Cardiac muscle cell (in vitro differentiated cells and primary cell): Measurements from ENCODE around the gene SMIM29. TPM values are rescaled to one million over a fixed set of nuclear protein-coding genes. Genes with fewer than 3 reads are reported as not detected.
A peak's percentile ranks its signal among the peaks of the same experiment; 100 is the strongest.

Experiments used
- DNase-seq, 2 donors: peaks; one replicate each; pipeline versions ENCODE4 v3.0.0 to v3.0.0-alpha.2; 2010 to 2017; ENCODE audit warnings: low read depth in 1 of 2, low spot score in 1 of 2
- H3K27ac ChIP-seq: fragments of 200-600 bp; sonication (generic); 2 replicates; pipeline ENCODE4 v1.5.1; 2016
- H3K27me3 ChIP-seq: fragments of 200-600 bp; sonication (generic); 2 replicates; pipeline ENCODE4 v1.6.0; 2016; ENCODE audit warnings: control low read depth
- H3K36me3 ChIP-seq: fragments of 200-600 bp; sonication (generic); 2 replicates; pipeline ENCODE4 v1.5.1; 2016; ENCODE audit warnings: control low read depth
- H3K4me1 ChIP-seq: fragments of 200-600 bp; sonication (generic); 2 replicates; pipeline ENCODE4 v1.8.1; 2017; ENCODE audit warnings: low read depth, mild to moderate bottlenecking, mixed run types
- H3K4me3 ChIP-seq: fragments of 200-600 bp; sonication (generic); 2 replicates; pipeline ENCODE4 v1.5.1; 2016; ENCODE audit warnings: mild to moderate bottlenecking
- H3K9me3 ChIP-seq: fragments of 200-600 bp; sonication (generic); 2 replicates; pipeline ENCODE4 v1.5.1; 2017; ENCODE audit warnings: low read depth, mild to moderate bottlenecking, control low read depth
- polyA plus RNA-seq: library from polyadenylated mRNA; unstranded; fragments of >200 nt; fragmentation: Nextera tagmentation; extraction: Ambion mirVana; gene quantifications from 2 replicates; pipeline ENCODE4 v1.2.1, GENCODE V29; 2016
- total RNA-seq: library from RNA; depleted of rRNA; stranded (reverse); fragments of >200 nt; gene quantifications from 2 replicates; pipeline ENCODE4 v1.2.3, GENCODE V29; 2016
- TF ChIP-seq, protein P1 (sequence below): IDR thresholded peaks from 2 replicates; pipeline ENCODE4 v1.5.1; 2012; ENCODE audit warnings: low read depth, mild to moderate bottlenecking, low read length

The SMIM29 gene
- total and polyA plus RNA-seq, 2 experiments from 2014 or later: 13.4 to 14.7 TPM

DNA sequence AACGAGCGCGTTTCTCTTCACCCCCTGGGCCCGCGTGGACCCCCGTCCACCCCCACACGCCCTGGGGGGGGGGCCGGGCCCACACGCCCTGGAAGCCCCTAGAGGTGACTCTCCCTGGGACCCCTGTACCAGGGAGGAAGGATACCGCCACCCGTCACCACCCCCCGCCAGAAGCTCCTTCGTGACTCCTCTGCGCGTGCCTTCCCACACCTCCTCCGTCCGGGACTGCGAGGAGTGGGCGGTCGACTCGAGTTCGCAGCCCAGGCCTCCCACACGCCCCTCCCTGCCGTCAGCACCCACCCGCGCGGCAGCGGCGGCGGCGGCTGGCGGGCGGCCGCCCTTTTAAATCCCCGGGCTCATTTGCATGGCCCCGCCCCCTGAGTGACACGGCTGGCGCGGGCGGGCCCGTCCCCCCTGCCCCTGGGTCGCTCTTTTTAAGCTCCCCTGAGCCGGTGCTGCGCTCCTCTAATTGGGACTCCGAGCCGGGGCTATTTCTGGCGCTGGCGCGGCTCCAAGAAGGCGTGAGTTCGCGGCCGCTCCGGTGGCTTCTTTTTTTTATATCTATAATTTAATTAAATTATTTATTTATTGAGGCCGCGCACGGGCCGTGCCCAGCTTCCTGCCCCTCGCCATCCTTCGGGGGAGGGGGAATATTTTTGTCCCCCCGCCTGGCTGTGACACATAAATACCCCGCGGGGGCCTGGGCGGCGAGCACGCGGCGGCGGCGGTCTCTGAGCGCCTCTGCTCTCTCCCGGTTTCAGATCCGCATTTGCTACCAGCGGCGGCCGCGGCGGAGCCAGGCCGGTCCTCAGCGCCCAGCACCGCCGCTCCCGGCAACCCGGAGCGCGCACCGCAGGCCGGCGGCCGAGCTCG lies 12.1 kb downstream of the SMIM29 start, which contains the start of gene HMGA1:
TSS of gene HMGA1 (plus strand) at position 431 of the 873 bp plus-strand sequence. CDS start 3,908 bp downstream, outside the sequence.
- Histone ChIP-seq H3K4me3 (peak within 1 kb of the TSS; percentile 99), H3K27me3 (no peaks in the 10 kb centered on the region), H3K27ac (peak within 1 kb of the TSS; percentile 95), H3K36me3 (peaks cover 13% of the 10 kb centered on the region), H3K4me1 (peaks cover 36% of the 10 kb centered on the region), H3K9me3 (no peaks in the 10 kb centered on the region)
- peak; percentile 89 to 99 for DNase-seq
- TF ChIP-seq, protein P1, sequence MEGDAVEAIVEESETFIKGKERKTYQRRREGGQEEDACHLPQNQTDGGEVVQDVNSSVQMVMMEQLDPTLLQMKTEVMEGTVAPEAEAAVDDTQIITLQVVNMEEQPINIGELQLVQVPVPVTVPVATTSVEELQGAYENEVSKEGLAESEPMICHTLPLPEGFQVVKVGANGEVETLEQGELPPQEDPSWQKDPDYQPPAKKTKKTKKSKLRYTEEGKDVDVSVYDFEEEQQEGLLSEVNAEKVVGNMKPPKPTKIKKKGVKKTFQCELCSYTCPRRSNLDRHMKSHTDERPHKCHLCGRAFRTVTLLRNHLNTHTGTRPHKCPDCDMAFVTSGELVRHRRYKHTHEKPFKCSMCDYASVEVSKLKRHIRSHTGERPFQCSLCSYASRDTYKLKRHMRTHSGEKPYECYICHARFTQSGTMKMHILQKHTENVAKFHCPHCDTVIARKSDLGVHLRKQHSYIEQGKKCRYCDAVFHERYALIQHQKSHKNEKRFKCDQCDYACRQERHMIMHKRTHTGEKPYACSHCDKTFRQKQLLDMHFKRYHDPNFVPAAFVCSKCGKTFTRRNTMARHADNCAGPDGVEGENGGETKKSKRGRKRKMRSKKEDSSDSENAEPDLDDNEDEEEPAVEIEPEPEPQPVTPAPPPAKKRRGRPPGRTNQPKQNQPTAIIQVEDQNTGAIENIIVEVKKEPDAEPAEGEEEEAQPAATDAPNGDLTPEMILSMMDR: no peak

DNA sequence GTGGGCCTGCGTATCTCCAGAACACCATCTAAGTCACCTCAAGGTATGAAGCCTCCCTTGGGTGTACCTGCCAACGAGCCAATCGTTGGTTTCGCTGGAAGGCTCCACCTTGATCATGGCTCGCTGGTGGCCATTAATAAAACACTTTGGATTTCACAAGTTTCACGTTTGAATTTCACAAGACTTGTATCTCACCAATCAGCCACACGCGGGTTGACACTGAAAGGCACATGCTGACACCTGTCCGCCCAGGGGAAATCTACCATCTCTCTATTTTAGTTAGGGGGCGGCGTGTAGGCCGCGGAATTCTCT lies 12.7 kb downstream of the SMIM29 start:
- Histone ChIP-seq H3K27me3 (no peaks in the 10 kb centered on the region), H3K4me1 (peaks cover 36% of the 10 kb centered on the region), H3K36me3 (peaks cover 7% of the 10 kb centered on the region), H3K4me3 (peak overlapping the region; percentile 94), H3K27ac (peak overlapping the region; percentile 95), H3K9me3 (no peaks in the 10 kb centered on the region)
- TF ChIP-seq, protein P1: no peak
- DNase-seq: peak; percentile 39 to 45

DNA sequence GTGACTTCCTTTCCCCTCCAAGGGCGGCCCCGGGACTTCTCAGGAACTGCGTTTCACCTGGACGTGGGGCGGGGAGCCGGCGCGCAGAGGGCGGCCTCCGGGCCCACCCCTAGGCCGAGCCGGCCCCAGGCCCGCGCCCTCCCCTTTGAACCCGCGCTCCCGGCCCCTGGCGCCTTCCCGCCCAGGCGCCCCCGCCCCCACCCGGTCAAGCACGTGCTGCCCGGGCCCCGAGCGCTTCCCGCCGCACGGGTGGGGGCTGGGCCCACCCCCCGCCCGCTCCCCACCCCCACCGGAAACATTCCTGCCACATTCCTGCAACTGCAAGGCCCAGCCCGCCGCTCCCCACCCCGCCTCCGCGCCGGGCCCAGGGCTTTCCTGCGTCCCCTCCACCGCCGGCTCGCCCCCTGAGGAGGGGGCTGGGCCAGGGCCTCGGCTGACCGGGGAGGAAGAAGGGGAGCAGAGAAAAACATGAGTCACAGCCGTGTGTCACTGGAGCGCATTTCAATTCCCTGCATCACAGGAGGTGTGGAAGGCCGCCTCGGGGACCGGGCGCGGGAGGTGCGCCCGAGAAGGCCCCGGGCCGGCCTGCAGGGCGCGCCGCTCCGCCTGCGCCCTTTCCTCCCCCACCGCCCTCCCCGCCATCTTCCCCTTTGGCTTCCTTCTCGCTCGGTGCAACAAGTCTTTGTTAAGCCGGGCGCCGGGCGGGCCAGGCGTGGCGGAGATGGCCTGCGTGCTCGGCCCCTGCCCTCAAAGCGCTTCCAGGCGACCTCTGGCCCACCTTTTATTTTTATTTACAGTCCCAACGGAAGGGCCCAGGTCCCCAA lies 13.3 kb downstream of the SMIM29 start:
- Histone ChIP-seq H3K27me3 (no peaks in the 10 kb centered on the region), H3K4me3 (peak overlapping the region; percentile 94), H3K36me3 (peaks cover 1% of the 10 kb centered on the region), H3K9me3 (no peaks in the 10 kb centered on the region), H3K4me1 (peaks cover 36% of the 10 kb centered on the region), H3K27ac (peak overlapping the region; percentile 95)
- peak; percentile 80 to 93 for DNase-seq
- TF ChIP-seq, protein P1: no peak

DNA sequence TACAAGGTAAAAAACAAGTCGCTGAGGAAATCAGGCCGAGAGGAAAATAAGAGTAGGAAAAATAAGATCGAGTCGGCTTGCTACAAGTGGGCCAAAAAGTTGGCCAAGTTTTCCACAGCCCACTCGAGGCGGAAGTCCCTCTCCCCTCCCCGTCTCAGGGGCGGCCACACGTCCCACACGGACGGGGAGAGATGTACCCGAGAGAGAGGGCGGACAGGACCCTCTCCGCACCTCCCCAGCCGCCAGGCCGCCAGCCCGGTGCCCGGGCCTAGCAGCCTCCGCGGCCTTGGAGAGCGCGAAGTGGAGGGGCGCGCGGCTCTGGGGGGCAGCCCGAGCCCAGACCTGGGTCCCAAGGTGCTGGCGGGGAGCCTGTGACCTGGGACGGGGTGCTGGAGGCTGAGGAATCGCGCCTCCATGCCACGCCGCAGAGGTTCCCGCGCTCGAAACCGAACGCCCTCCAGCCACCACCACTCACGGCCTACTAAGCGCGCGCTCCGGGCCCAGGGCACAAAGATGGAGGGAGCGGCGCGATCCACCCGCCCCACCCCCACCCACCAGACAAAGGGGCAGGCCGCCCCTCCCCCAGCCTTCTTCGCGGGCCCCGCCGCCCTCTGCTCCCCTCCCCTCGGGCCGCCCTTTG lies 14.0 kb downstream of the SMIM29 start:
- H3K4me3 ChIP-seq: no peak overlapping the region
- no peak for DNase-seq
- H3K36me3 ChIP-seq: no peaks in the 10 kb centered on the region
- H3K9me3 ChIP-seq: no peaks in the 10 kb centered on the region
- peaks cover 31% of the 10 kb centered on the region for H3K4me1 ChIP-seq
- H3K27ac ChIP-seq: peak overlapping the region; percentile 95
- TF ChIP-seq, protein P1: no peak
- H3K27me3 ChIP-seq: no peaks in the 10 kb centered on the region

DNA sequence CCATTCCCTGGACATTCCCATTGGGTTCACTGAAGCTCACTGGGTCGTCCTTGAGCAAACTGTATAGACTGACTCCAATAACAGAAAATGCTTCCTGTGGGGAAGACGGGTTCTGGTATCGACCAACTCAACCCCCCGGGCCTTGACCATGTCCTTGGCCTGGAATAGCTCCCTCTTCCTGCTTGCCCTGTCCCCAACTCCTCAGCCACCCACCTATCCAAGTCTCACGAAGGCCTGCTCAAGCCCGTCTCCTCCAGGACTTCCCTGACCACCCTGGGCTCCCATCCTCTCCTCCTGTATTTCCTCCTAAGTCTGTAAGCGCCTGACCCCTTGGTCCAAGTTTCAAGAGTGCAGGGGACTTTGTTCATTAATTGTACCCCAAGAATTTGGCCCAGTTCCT lies 14.9 kb downstream of the SMIM29 start:
- no peaks in the 10 kb centered on the region for H3K9me3 ChIP-seq
- H3K27ac ChIP-seq: peak overlapping the region; percentile 95
- peaks cover 23% of the 10 kb centered on the region for H3K4me1 ChIP-seq
- no peak overlapping the region for H3K4me3 ChIP-seq
- no peaks in the 10 kb centered on the region for H3K27me3 ChIP-seq
- no peak for DNase-seq
- no peaks in the 10 kb centered on the region for H3K36me3 ChIP-seq
- TF ChIP-seq, protein P1: no peak
